ENCODE data around the gene ABCF1. TPM values are rescaled to one million over a fixed set of nuclear protein-coding genes. Genes with fewer than 3 reads are reported as not detected.

ABCF1 gene
- total and polyA plus RNA-seq, 2 of the 8 experiments (the other 6 are each of a cell fraction or from before 2014, with no cell fraction given) = 48.8 to 123 TPM

- TF ChIP-seq BRCA1 (IDR thresholded peaks at IDR 0.05; ENCODE audit: low read depth, low read length) (no peak), SIN3A (conservative IDR thresholded peaks at IDR 0.05 in 1 of 2, IDR thresholded peaks at IDR 0.05 in 1 of 2; ENCODE audit: low read depth in 1 of 2, low read length in 2 of 2) (no peak), SP4 (IDR thresholded peaks at IDR 0.05; ENCODE audit: low read length) (no peak), EGR1 (IDR thresholded peaks at IDR 0.05; ENCODE audit: borderline replicate concordance, low read depth, low read length) (no peak), BCL11A (IDR thresholded peaks at IDR 0.05; ENCODE audit: low read depth in 2 of 2, low read length in 2 of 2) (no peak), CBX8 (IDR thresholded peaks at IDR 0.05; ENCODE audit: borderline replicate concordance, low read depth, low read length) (no peak), POLR2AphosphoS5 (IDR thresholded peaks at IDR 0.05; ENCODE audit: low read depth, low read length) (no peak), CBX5 (IDR thresholded peaks at IDR 0.05; ENCODE audit: low read depth, low read length) (no peak)
Observed at GRCh38 chr6:30530014-30530413, 41.2 kb upstream of the ABCF1 start (continued).
